DND-41 (cell line): Measurements from ENCODE around the gene AFAP1.

ENCODE experiments used
- ATAC-seq: fragments of 200-7000 bp; cut with Tn5 transposase; 3 replicates; pipeline ENCODE4 v1.9.1; 2021; ENCODE audit warnings: low read depth; ENCODE audit not compliant: insufficient read depth
- DNase-seq: peaks from one replicate; pipeline ENCODE4 v3.0.0-alpha.2; 2020
- H2AFZ ChIP-seq: 2 replicates; pipeline ENCODE4 v1.6.0; 2012; ENCODE audit warnings: low read depth, low read length
- H3K27ac ChIP-seq: 2 replicates; pipeline ENCODE4 v1.5.1; 2012; ENCODE audit warnings: low read length, inconsistent platforms
- H3K27me3 ChIP-seq: fragments of 200-600 bp; sonication (generic); 2 replicates; pipeline ENCODE4 v1.6.0; 2012; ENCODE audit warnings: low read length, mild to moderate bottlenecking, inconsistent platforms; ENCODE audit not compliant: insufficient read depth, poor library complexity
- H3K36me3 ChIP-seq: 2 replicates; pipeline ENCODE4 v1.5.1; 2012; ENCODE audit warnings: low read length, inconsistent platforms; ENCODE audit not compliant: insufficient read depth
- H3K4me1 ChIP-seq: 2 replicates; pipeline ENCODE4 v1.5.1; 2012; ENCODE audit warnings: mild to moderate bottlenecking, low read length; ENCODE audit not compliant: insufficient read depth
- H3K4me2 ChIP-seq: 2 replicates; pipeline ENCODE4 v1.6.0; 2012; ENCODE audit warnings: mild to moderate bottlenecking, moderate library complexity, low read length, inconsistent platforms; ENCODE audit not compliant: insufficient read depth
- H3K4me3 ChIP-seq, 2 experiments: fragments of 200-600 bp in 1 of 2; shearing (Covaris generic) in 1 of 2; 2 replicates each; pipeline ENCODE4 v1.5.1; 2012 to 2016; ENCODE audit warnings: inconsistent platforms in 2 of 2, low read length in 2 of 2, mild to moderate bottlenecking in 2 of 2, low read depth in 1 of 2, moderate library complexity in 1 of 2
- H3K79me2 ChIP-seq: 2 replicates; pipeline ENCODE4 v1.6.0; 2012; ENCODE audit warnings: low read length, inconsistent platforms; ENCODE audit not compliant: insufficient read depth
- H3K9ac ChIP-seq: 2 replicates; pipeline ENCODE4 v1.6.0; 2012; ENCODE audit warnings: low read depth, mild to moderate bottlenecking, inconsistent platforms, low read length, moderate library complexity
- H3K9me3 ChIP-seq: 2 replicates; pipeline ENCODE4 v1.5.1; 2012; ENCODE audit warnings: low read length, moderate library complexity, mild to moderate bottlenecking, inconsistent platforms; ENCODE audit not compliant: insufficient read depth, severe bottlenecking
- H4K20me1 ChIP-seq: 2 replicates; pipeline ENCODE4 v1.6.0; 2012; ENCODE audit warnings: low read length; ENCODE audit not compliant: insufficient read depth
- CTCF ChIP-seq: IDR thresholded peaks from 2 replicates; pipeline ENCODE4 v1.5.1; 2012; ENCODE audit warnings: borderline replicate concordance, low read length, moderate library complexity, mild to moderate bottlenecking; ENCODE audit not compliant: poor library complexity, severe bottlenecking; ENCODE audit errors: extremely low read depth
- EZH2 ChIP-seq: IDR thresholded peaks from 3 replicates; pipeline ENCODE4 v1.6.1; 2012; ENCODE audit warnings: borderline replicate concordance, low read depth, mild to moderate bottlenecking, moderate library complexity, low read length, inconsistent platforms; ENCODE audit not compliant: severe bottlenecking

The AFAP1 gene

GRCh38 chr4:7902101-7902553 is 37.5 kb downstream of the AFAP1 start:
- H3K36me3 ChIP-seq = no peaks in the 10 kb centered on the region
- no peak overlapping the region for H3K4me3 ChIP-seq
- H3K27me3 ChIP-seq = peaks cover 7% of the 10 kb centered on the region
- no peaks in the 10 kb centered on the region for H4K20me1 ChIP-seq
- no peaks in the 10 kb centered on the region for H3K4me1 ChIP-seq
- no peak overlapping the region for H3K4me2 ChIP-seq
- ATAC-seq = no peak
- H3K9me3 ChIP-seq = no peaks in the 10 kb centered on the region
- H2AFZ ChIP-seq = no peak overlapping the region
- H3K9ac ChIP-seq = no peak overlapping the region
- no peak for DNase-seq
- no peak overlapping the region for H3K27ac ChIP-seq
- H3K79me2 ChIP-seq = no peaks in the 10 kb centered on the region
- TF ChIP-seq EZH2 (no peak), CTCF (no peak)

DNA sequence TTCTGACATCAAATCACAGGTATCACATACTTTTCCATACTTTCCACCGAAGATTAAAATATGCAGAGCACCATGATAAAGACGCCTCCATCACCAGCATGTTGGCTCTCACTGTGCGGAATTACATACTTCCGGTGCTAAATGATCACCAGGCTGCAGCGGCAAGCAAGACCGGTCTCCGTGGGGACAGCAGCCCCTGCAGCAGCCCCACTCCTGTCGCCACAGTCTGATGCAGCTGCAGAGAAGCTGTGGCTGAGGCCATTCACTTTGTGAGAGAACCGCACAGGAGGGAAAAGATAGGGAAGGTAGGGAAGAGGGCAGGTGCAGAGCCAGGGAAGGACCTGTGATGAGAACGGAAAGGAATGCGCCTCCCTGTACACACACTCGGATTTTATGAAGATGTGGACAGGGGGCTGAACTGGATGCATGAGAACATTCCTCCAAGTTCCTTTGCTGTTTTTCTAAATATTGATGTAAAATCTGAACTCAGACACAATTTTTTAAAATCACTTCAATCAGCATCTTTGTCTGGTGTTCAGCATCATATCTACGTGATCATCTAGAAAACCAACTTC is 38.3 kb downstream of the AFAP1 start:
- Histone ChIP-seq H3K27me3 (peaks cover 7% of the 10 kb centered on the region), H3K79me2 (no peaks in the 10 kb centered on the region), H4K20me1 (no peaks in the 10 kb centered on the region), H3K4me2 (no peak overlapping the region), H3K27ac (no peak overlapping the region), H3K4me1 (no peaks in the 10 kb centered on the region), H3K9ac (no peak overlapping the region), H2AFZ (no peak overlapping the region), H3K9me3 (no peaks in the 10 kb centered on the region), H3K4me3 (no peak overlapping the region), H3K36me3 (no peaks in the 10 kb centered on the region)
- ATAC-seq (no peak), DNase-seq (no peak)
- TF ChIP-seq EZH2 (no peak), CTCF (no peak)

GRCh38 chr4:7900334-7900909 is 39.2 kb downstream of the AFAP1 start:
- Histone ChIP-seq H4K20me1 (no peaks in the 10 kb centered on the region), H3K27me3 (peaks cover 7% of the 10 kb centered on the region), H3K79me2 (no peaks in the 10 kb centered on the region), H3K4me2 (no peak overlapping the region), H2AFZ (no peak overlapping the region), H3K36me3 (no peaks in the 10 kb centered on the region), H3K27ac (no peak overlapping the region), H3K9ac (no peak overlapping the region), H3K4me3 (no peak overlapping the region), H3K9me3 (no peaks in the 10 kb centered on the region), H3K4me1 (no peaks in the 10 kb centered on the region)
- TF ChIP-seq CTCF (no peak), EZH2 (no peak)
- DNase-seq = no peak
- no peak for ATAC-seq
